ENCODE data around the gene CASKIN1.
A peak's percentile ranks its signal among the peaks of the same experiment; 100 is the strongest.
"Not testable (repeated sequence)": the region's sequence is repeated elsewhere in the genome, so short reads cannot be mapped to it uniquely, and the experiment has no call there.

CASKIN1 gene

GRCh38 chr16:2142942-2143877 lies 53.2 kb downstream of the CASKIN1 start:
- no peak overlapping the region for H3K4me3 ChIP-seq (ENCODE audit: low read length)
- DNase-seq (ENCODE audit: low read depth), result peak; percentile 69
- TF ChIP-seq CTCF (IDR thresholded peaks at IDR 0.05; ENCODE audit: insufficient read depth, low read depth, low read length, missing control alignments), result no peak

GRCh38 chr16:2135770-2136490 lies 60.5 kb downstream of the CASKIN1 start, which contains the start of gene PKD1:
PKD1 (minus strand) TSS chr16:2135898; CDS start chr16:2135689, 209 bp downstream.
- peak within 1 kb of the TSS; percentile 48 for H3K4me3 ChIP-seq (ENCODE audit: low read length)
- DNase-seq (ENCODE audit: low read depth), result peak; percentile 94

GRCh38 chr16:2135071-2135470 lies 61.3 kb downstream of the CASKIN1 start:
- not testable (repeated sequence) for DNase-seq (ENCODE audit: low read depth)
- H3K4me3 ChIP-seq (ENCODE audit: low read length), result peak overlapping the region; percentile 48

- DNase-seq (ENCODE audit: low read depth); H3K4me3 ChIP-seq (ENCODE audit: low read length): not testable (repeated sequence)
Measured at GRCh38 chr16:2133797-2134196, 62.6 kb downstream of the CASKIN1 start.

GRCh38 chr16:2129890-2130447 lies 66.4 kb downstream of the CASKIN1 start:
- peak; percentile 44 for DNase-seq (ENCODE audit: low read depth)
- not testable (repeated sequence) for H3K4me3 ChIP-seq (ENCODE audit: low read length)

GRCh38 chr16:2129251-2129650 lies 67.2 kb downstream of the CASKIN1 start:
- peak; percentile 18 for DNase-seq (ENCODE audit: low read depth)
- not testable (repeated sequence) for H3K4me3 ChIP-seq (ENCODE audit: low read length)

- not testable (repeated sequence) for H3K4me3 ChIP-seq (ENCODE audit: low read length)
- peak; percentile 56 for DNase-seq (ENCODE audit: low read depth)
Measured at GRCh38 chr16:2127630-2128280, 68.7 kb downstream of the CASKIN1 start.

Data from epithelial cell of esophagus (primary cell).